ENCODE measurements around the gene DMWD.
"Not testable (repeated sequence)": the region's sequence is repeated elsewhere in the genome, so short reads cannot be mapped to it uniquely, and the experiment has no call there.

Gene DMWD

DNA sequence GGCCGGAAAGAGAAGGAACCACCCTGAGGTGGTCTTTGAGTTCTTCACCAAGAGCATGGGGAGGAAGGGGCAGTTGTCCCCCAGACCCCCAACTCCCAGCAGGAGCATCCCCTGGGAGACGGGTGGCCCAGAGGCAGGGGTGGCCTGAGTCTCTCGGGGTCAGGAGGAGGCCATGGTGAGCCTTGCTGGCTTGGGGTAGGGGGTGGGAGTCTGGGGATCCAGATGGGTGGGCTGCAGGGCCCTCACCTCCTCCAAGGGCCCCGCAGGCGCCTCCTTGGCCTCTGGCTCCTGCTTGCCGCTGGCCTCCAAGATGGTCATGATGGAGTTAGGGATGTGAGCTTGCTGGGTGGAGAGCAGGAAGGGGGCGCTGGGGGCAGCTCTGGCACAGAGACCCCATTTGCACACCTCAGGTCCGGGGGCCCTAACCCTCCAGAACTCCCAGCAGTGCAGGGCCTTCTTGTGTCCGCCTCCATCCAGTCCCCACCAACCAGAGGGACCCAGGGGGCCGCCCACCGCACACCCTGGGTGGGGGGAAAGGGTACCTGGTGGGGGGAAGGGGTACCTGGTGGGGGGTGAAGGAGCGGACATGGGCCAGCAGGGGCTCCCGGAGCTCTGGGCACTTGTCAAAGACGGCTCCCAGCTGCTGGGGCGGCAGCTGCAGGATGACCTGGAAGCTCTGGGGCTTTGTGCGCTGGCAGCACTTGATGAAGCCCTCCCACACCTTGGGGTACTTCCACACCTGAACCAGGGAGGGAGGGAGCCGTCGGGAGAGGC, 23.8 kb upstream of the DMWD start:
- DNase-seq (ENCODE audit: low read depth) = no peak

DNA sequence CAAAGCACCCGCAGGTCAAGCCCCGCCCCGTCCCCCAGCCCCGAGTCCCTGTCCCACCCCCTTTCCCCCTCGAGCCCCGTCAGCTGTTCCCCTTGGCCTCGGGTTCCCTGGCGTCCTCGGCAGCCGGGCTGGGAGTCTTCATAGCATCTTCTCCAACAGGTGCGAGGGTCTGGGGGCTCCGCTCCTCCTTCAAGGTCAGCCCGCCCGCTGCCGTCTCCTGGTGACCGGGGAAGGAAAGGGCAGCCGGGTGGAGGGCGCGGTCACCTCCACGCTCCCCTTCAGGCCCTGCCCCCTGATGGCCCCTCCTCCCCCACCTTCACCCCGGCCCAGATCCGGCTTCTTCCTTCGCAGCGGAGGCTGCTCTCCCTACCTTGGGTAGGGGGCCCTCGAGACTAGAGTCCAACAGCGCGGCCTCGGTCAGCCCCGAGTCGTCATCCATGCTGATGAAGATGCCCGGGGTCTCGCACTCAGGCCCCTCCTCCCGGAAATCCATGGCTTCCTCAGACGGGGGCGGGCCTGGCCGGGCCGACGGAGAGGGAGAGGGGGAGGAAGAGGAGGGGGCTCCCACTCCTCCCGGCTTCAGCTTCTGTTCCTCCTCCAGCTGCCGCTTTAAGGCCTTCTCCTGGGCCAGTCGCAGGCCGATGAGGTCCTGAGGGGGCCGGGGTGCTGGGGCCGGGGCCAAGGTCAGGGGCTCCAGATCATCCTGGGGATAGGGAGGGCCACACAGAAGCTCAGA, 23.0 kb upstream of the DMWD start:
- DNase-seq (ENCODE audit: low read depth) = no peak

DNA sequence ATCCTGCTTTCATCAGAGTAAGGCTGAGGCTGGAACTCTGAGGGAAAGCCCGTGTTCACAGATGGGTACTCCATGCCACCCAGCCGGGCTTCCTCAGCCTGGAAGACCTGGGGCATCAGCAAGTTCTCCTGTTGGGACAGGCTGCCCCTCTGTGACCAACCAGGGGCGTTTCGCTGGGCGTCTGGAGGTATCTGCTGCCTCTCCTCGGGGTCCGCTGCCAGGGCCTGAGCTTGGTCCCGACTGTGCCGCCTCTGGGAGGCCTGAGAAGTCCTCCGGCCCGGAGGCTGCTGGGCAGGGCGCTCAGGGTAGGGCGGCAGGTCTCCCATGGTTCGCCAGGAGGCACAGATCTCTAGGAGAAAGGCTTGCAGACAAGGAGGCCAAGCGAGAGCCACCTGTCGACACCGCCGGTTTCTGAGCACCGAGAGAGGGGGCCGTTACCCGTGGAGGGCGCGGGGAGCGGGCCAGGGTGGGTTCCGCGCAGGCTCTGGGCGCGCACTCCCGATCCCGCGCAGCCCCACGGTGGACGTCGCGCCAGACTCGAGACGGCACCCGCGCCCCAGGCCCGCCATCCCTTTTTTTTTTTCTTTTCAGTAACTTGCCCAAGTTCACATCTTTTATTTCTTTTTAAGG, 22.3 kb upstream of the DMWD start, which contains the start of gene RSPH6A:
Gene RSPH6A, minus strand, starts transcription at position 458 of the 630 bp plus-strand sequence. Its CDS starts 132 bp downstream, at position 326.
- DNase-seq (ENCODE audit: low read depth) = no peak

DNA sequence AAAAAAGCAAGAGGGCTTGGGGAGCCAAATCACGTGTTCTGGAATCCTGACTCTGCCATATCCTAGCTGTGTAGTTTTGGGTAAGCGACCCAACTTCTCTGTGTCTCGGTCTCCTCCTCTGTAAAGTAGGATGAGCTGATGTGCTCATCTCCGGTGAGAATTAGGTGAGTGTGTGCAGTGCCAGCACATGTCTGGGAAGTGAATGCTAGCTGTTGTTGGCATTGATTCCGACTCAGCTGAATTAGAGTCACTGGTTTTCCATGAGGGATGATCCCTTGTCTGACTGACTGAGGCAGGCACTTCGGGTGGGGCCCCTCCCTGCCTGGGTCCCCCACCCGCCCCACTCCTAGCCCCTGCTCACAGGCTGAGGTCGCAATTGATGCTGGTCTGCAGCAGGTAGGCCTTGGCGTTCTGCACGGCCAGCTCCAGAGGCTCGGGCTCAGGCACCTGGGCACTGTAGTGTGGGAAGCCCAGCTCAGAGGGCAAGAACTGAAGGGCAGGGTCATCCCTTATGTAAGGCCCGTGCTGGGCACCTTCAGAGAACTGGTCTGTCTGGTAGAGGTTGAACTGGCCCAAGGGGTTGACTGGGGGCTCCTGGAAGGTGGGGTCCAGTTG, 21.6 kb upstream of the DMWD start:
- DNase-seq (ENCODE audit: low read depth) = no peak

DNA sequence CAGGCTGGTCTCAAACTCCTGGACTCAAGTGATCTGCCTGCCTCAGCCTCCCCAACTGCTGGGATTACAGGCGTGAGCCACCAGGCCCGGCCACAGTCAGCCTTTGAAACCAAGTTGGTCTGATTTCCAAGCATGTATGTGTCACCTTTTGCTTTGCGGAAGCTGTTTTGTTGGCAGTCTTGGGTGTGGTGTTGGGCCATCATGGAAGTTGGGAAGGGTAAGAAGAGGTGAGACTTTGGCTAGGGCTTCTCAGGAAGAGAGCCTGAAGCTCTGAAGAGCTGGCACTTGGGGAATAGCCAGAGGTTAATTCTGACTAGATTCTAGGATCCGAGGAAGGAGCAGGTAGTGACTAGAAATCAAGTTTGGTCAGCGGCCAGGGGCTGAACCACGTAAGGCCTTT, 19.7 kb upstream of the DMWD start:
- no peak for DNase-seq (ENCODE audit: low read depth)

DNA sequence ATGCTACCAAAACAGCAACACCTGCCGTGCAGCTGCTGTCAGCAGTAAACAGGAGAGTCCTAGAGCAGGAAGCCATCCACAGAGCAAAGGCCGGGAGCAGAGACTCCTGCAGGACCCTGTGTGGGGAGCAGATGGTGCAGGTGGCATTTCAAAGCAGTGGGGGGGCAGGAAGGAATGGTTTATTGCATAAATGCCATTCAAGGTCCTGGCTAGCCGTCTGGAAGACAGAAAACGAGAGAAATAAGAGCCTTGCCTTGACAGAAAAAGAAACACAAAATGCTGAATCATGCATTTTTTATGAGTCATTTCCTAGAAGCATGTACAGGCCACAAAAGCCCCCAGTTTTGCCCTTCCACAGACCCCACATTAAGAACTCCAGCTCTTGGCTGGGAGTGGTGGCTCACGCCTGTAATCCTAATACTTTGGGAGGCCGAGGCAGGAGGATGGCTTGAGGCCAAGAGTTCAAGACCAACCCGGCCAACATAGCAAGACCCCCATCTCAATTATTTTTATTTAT, 17.1 kb upstream of the DMWD start:
- DNase-seq (ENCODE audit: low read depth) = no peak

DNA sequence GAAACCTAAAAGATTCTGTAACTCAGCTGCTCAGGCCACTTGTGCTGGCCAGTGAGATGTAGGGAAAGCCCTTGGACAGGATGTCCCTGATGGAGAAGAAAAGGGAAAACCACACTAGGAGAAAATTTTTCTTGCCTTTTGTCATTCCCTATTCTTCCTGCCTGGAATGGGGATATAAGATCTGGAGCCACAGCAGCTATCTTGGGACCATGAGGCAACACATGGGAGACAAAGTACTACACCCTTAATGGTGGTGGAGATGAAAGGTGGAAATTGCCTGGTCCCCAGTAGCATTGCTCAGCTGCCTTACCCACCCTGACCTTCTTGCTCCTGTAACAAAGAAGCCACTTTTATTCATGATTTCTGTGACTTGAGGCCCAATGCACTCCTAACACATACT, 13.1 kb upstream of the DMWD start:
- DNase-seq (ENCODE audit: low read depth) = no peak

DNA sequence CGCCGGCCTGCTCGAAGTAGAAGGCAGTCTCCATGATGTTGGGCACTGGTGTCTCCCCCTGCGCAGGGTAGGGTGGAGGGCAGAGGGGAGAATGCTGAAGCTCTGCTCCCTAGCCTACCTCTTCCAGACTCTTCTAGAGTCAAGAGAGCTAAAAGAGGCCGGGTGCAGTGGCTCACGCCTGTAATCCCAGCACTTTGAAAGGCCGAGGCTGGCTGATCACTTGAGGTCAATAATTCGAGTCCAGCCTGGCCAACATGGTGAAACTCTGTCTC, 12.2 kb upstream of the DMWD start:
- DNase-seq (ENCODE audit: low read depth) = no peak

DNA sequence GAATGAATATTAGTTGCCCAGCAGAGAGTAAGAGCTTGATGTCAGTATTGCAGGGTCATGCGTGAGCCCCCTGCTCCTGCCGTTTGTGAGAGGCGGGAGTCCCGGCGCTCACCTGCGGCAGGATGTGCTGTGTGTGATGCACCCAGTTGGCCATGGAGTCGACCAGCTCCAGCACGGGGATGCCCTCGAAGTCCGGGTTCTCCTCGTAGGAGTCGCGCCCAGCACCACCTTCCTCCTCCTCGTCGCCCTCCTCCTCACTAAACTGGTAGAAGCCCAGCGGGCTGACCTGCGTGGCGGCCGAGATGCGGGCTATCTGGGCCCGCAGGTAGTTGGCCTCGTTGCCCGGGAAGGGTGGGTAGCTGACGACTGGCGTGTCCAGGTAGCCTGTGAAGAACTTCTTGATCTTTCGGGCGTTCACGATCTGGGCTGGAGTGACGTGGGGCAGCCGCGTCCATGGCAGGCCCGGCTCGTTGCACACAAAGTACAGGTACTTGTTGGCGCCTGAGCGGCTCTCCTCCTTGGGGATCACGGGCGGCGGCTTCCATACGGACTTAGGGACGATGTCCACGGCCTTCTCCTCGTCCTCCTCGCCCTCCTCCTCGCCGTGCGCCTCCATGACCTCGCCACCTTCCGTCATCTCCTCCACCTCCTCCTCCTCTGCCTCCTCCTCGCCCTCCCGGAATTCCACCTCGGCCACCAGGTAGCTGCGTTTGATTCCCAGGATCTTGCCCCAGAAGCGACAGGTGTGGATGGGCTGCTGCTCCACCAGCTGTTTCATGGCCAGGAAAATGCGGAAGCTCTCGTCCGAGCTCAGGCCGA, 11.7 kb upstream of the DMWD start:
- DNase-seq (ENCODE audit: low read depth) = no peak

DNA sequence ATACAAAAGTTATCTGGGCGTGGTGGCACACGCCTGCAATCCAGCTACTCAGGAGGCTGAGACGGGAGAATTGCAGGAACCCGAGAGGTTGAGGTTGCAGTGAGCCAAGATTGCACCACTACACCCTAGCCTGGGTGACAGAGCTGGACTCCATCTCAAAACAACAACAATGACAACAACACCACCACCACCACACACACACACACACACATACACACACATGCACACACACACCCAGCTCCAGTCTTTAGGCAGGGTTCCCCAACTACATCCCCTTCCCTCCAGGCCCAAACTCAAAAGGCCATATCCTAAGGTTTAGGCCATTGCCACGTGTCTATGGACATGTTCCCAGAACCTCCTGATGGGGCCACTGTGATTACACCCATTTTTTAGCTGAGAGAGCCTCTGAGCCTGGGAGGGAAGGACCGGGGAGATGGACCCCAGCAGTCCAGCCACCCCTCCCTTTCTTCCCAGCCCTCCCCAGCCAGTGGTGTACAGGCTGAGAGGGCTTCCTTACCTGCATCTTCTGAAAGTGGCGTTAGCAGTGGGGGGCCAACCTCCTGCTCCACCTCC, 9.0 kb upstream of the DMWD start:
- no peak for DNase-seq (ENCODE audit: low read depth)

DNA sequence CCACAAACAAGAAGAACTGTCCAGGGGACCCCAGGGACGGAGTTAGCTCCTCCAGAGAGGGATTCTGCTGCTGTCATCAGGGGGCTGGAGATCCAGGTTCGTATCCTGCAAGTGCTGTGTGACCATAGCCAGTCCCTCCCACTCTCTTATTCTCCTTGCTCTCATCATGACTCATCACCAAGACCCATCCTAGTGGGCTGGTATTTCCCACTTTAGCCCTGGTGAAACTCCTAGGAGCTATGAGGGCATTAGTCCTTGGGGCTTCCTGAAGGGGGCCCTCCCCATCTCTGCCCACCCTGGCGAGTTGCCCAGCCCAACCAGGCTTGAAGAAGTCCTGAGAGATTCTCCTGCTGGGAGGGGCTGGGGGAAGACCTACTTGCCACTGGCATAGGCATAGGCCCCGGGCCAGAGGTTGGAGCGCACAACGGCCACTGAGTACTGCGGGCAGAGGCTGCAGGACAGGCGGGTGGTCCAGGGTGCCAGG, 7.5 kb upstream of the DMWD start:
- DNase-seq (ENCODE audit: low read depth) = no peak

DNA sequence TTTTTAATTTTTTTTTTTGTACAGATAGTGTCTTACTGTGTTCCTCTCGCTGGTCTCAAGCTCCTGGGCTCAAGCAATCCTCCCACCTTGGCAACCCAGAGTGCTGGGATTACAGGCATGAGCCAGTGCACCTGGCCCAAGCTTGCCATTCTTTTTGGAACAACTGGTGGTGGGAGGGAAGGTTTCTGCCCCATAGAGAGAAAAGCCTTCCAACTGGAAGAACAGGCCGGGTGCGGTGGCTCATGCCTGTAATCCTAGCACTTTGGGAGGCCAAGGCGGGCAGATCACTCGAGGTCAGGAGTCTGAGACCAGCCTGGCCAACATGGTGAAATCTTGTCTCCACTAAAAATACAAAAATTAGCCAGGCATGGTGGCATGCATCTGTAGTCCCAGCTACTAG, 6.9 kb upstream of the DMWD start:
- DNase-seq (ENCODE audit: low read depth) = not testable (repeated sequence)

DNA sequence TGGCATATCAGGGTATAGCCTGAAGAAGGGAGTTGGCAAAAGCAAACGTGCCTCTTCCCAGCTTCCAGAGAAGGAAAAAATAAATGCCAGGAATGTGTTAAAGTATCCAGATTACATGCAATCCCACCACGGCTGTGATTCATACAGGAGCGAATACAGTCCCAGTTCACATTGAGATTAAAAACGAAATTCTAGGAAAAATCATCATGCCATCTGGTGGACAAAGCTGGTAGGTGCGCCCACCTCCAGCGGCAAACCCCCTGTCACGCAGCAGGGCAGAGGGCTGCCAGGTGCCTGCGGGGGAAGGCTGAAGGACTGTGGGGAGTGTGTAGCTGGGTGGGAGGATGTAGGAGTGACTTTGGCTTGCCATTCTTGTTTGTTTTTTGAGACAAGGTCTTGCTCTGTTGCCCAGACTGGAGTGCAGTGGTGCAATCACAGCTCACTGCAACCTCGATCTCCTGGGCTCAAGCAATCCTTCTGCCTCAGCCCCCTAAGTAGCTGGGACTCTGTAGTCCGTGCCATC, 6.4 kb upstream of the DMWD start:
- peak; percentile 26 for DNase-seq (ENCODE audit: low read depth)

DNA sequence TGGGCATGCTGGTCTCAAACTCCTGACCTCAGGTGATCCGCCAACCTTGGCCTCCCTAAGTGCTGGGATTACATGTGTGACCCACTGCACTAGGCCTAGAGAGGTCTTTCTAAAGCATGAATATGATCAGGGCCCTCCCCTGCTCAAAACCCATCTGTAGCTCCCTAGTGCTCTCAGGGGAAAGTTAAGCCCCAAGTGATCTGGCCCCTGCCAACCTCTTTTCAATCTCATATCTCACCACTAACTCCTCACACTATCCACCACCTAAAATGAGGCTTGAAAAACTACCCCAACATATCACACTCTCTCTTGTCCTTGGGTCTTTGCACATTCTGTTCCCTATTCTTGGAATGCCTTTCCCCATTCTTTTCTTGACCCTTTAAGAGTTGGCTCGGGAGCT, 2.0 kb upstream of the DMWD start:
- no peak for DNase-seq (ENCODE audit: low read depth)

DNA sequence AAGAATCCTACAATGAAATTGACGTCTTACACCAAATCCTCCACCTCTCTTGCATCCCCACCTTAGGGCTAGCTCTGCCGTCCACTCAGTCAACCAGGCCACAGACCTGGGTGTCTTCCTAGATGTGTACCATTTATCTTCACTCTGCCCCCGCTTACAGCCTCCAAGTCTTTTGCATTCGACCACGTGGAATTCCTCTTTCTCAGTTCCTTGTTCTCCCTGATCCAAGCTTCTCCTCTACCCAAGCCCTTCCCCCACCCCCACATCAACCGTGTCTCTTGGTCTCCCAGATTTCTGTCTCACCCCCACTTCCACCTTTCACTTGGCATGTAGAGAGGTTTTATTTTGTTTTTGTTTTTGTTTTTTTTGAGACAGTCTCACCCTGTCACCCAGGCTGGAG, 1.2 kb upstream of the DMWD start:
- no peak for DNase-seq (ENCODE audit: low read depth)

DNA sequence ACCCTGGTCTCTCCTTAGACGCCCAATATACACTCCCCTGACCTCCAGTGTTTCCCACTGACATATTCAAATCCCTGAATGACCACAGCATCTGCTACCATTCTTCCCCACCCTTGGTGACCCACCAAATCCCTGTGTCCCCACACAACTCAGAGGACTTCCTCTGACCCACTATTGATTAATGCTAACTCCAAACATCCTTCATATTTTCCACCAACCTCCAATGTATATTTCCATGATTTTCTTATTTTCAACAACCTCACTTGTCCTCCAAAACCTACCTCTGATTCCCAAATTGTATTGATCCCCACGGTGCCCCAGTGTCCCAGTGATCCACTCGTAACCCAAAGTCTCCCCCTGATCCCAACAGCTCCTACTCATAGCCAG, 526 bp upstream of the DMWD start:
- DNase-seq (ENCODE audit: low read depth) = no peak

DNA sequence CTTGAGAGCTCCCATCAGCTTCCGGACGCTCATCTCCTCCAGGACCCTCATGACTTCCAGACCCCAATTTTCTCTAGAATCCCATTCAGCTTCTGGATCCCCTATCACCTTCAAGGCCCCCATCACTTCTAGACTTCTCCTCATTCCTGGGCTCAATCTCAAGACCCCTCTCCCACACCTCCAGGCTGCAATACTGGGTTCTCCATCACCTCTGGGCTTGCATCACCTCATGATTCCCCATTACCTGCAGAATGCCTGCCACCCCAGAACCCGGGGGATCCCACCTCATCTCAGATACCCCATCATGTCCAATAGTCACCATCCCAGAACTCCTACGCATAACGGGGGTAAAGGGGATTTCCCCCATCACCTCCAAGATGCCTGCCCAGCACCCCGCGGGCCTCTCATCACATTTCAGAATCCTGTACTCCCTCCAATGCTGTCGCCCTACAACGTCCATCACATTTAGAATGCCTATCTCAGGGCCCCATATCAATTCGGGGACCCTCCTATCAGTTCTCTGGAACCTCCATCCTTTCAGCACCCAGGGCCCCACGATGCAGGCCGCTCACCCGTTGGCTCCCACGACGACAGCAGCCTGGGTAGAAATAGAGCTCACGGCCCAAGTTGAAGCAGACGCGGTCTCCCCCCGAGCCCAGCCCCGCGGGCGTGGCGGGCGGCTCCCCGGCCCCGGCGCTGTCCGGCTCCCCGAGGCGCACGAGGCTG, 738 bp downstream of the DMWD start:
- DNase-seq (ENCODE audit: low read depth) = no peak

DNA sequence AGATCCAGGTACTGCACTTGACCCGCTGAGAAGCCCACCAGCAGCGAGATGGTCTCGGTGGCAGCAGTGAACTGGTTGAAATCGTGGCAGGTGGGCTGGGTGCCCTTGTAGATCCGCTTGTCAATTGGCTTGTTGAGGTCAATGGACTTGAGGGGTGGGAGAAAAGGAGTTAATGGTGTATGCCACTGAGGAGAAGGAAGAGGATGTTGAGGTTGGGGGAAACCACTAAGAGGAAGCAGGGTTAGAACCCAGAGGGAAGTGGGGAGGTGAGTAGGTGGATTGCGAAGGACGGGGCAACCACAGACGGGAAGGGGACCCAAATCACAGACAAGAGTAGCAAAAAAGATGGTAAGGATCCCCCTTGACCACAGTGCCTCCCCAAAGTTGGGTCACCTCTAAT, 1.7 kb downstream of the DMWD start:
- DNase-seq (ENCODE audit: low read depth) = no peak

DNA sequence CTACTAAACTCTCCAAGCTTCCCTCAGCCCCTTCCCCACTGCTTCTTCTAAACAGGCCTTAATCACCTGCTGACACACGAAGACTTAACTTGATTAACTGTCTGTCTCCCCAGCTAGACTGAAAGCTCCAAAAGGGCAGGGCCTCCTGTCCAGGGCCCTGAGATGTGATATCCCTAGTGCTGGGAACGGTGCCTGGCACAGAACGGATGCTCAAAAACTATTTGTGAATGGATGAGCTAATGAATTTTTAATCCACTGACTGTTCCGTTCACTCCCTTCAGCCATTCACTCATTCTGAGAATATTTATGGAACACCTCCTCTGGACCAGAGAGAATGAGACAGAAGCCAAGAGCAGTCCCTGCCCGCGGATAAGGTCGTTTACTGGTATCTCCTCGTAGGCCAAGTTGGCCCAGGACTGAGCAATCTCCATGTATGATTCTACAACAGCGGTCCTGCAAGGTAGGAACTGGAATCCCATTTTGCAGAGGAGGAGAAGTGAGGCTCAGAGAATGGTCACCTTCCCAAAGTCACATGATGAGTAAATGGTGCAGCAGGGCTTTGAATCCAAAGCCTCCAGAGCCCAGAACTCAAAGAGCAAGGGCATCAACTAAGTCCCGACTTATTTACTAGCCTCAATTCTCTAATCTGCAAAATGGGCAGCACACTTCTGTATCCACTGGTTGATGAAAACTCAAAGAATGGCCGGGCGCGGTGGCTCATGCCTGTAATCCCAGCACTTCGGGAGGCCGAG, 3.4 kb downstream of the DMWD start:
- no peak for DNase-seq (ENCODE audit: low read depth)

DNA sequence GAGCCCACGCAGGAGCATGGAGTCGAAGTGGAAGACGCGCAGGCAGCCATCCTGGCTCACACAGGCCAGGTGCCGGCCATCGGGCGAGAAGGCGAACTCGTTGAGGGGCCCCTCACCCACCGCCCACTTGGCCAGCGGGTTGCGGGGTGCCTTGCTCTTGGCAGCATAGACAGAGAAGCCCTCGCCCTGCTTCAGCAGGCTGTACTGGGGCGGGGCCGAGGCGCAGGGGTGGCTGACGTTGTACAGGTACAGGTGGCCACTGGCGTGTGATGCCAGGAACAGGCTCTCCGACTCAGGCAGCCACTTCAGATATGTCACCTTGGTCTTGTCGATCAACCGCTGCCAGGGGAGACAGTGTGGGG, 6.1 kb downstream of the DMWD start:
- DNase-seq (ENCODE audit: low read depth) = no peak

Data from stimulated activated CD4-positive, alpha-beta T cell treated with anti-CD3 and anti-CD28 coated beads, Interleukin-2, amount 100 ng/mL, for 4 hours (primary cell).